ENCODE measurements around the gene NBEAL1.

- no peak for TF ChIP-seq EZH2 (IDR thresholded peaks at IDR 0.05)
- no peak for TF ChIP-seq POLR2AphosphoS5 (IDR thresholded peaks at IDR 0.05; ENCODE audit: low read depth, low read length)
- no peak for TF ChIP-seq POLR2A (IDR thresholded peaks at IDR 0.05; ENCODE audit: borderline replicate concordance, extremely low read depth, insufficient read depth, insufficient read length)
- TF ChIP-seq EZH2phosphoT487 (IDR thresholded peaks at IDR 0.05; ENCODE audit: borderline replicate concordance): no peak
- no peak for TF ChIP-seq CTCF (IDR thresholded peaks at IDR 0.05 in 2 of 3, conservative IDR thresholded peaks at IDR 0.05 in 1 of 3; ENCODE audit: borderline replicate concordance in 1 of 3, insufficient read depth in 1 of 3, low read depth in 2 of 3, low read length in 2 of 3)
- TF ChIP-seq YY1 (IDR thresholded peaks at IDR 0.05; ENCODE audit: extremely low read depth, insufficient replicate concordance, low read depth, low read length): no peak
- TF ChIP-seq TCF7L2 (IDR thresholded peaks at IDR 0.05; ENCODE audit: borderline replicate concordance, extremely low read depth, insufficient read depth, insufficient read length): no peak
- TF ChIP-seq ZNF274 (IDR thresholded peaks at IDR 0.05; ENCODE audit: low read depth, low read length): no peak
- no peak for TF ChIP-seq ATF3 (IDR thresholded peaks at IDR 0.05)
- no peak for TF ChIP-seq JUND (IDR thresholded peaks at IDR 0.05)
- no peak for TF ChIP-seq SRF (IDR thresholded peaks at IDR 0.05; ENCODE audit: low read depth)
These were observed 160.7 kb downstream of the NBEAL1 start for GRCh38 chr2:203175371-203175770.

Data from HCT116 (cell line).